HepG2 (cell line): Measurements from ENCODE around the gene CYBRD1. TPM values are rescaled to one million over a fixed set of nuclear protein-coding genes. Genes with fewer than 3 reads are reported as not detected.

Experiments
- ATAC-seq: fragments of 200-7000 bp; cut with Tn5 transposase; 3 replicates; pipeline ENCODE4 v1.9.1; 2020; ENCODE audit warnings: mild to moderate bottlenecking, moderate library complexity
- BruUV-seq: library from RNA; stranded (reverse); fragments of 400-500 nt; replicated peaks from 2 replicates; lab custom pipeline; 2021; lab: Mats Ljungman, UMichigan
- CTCF ChIA-PET: fragments of 300-600 bp; formaldehyde crosslinking; extraction: SDS; loops from one replicate; lab custom pipeline; 2021; ENCODE audit warnings: low total read pairs, inconsistent platforms, low intra/inter-chr PET ratio; lab: Yijun Ruan, JAX
- POLR2A ChIA-PET: fragments of 350-600 bp; sonication (Branson Sonifier 250); formaldehyde crosslinking; loops from one replicate; lab custom pipeline; 2020; ENCODE audit warnings: antibody characterized with exemption, inconsistent platforms; lab: Yijun Ruan, JAX
- DNase-seq: peaks from one replicate; pipeline ENCODE4 v3.0.0-alpha.2; 2015; ENCODE audit warnings: low spot score
- FAIRE-seq: peaks from 3 replicates; lab custom pipeline; 2011; peaks lifted over from hg19 to GRCh38; lab: Jason Lieb, UNC
- H2AFZ ChIP-seq: one replicate; pipeline ENCODE4 v1.6.1; 2011; ENCODE audit warnings: low read length, inconsistent platforms
- H3K27ac ChIP-seq: fragments of 300-600 bp; 3 replicates; pipeline ENCODE4 v1.8.0; 2011; ENCODE audit warnings: mixed run types, mild to moderate bottlenecking, mixed read lengths, low read length, inconsistent platforms; ENCODE audit not compliant: insufficient read depth; ENCODE audit errors: extremely low read length
- H3K27me3 ChIP-seq, 2 experiments: fragments of 200-600 bp in 1 of 2; 2 replicates in 1 of 2; 3 replicates in 1 of 2; pipeline versions ENCODE4 v1.6.0 to v1.8.0; 2011; ENCODE audit warnings: low read length in 2 of 2, mild to moderate bottlenecking in 2 of 2, moderate library complexity in 2 of 2, inconsistent platforms in 1 of 2; ENCODE audit not compliant: insufficient read depth in 2 of 2, control insufficient read depth in 1 of 2
- H3K36me3 ChIP-seq, 2 experiments: fragments of 200-600 bp in 1 of 2; replicated peaks in 1 of 2; 2 replicates in 1 of 2; 3 replicates in 1 of 2; pipeline versions ENCODE4 v1.5.1 to v1.8.0; 2011; ENCODE audit warnings: low read length in 2 of 2, inconsistent platforms in 1 of 2; ENCODE audit not compliant: insufficient read depth in 2 of 2, control insufficient read depth in 1 of 2
- H3K4me1 ChIP-seq: 2 replicates; pipeline ENCODE4 v1.5.1; 2012; ENCODE audit warnings: low read length, inconsistent platforms; ENCODE audit not compliant: insufficient read depth
- H3K4me2 ChIP-seq: 2 replicates; pipeline ENCODE4 v1.6.0; 2011; ENCODE audit warnings: low read depth, low read length, inconsistent platforms
- H3K4me3 ChIP-seq, 3 experiments: fragments of 200-600 bp in 1 of 3; sonication (generic), shearing (Covaris generic) in 1 of 3; replicated peaks in 1 of 3; 2 replicates each; pipeline ENCODE4 v1.5.1; 2011 to 2016; ENCODE audit warnings: low read length in 3 of 3, inconsistent platforms in 2 of 3, low read depth in 2 of 3, mild to moderate bottlenecking in 2 of 3, control low read depth in 1 of 3, mixed read lengths in 1 of 3; ENCODE audit not compliant: insufficient read depth in 1 of 3
- H3K79me2 ChIP-seq: one replicate; pipeline ENCODE4 v1.6.1; 2011; ENCODE audit warnings: low read length, inconsistent platforms; ENCODE audit not compliant: insufficient read depth
- H3K9ac ChIP-seq: 2 replicates; pipeline ENCODE4 v1.6.0; 2011; ENCODE audit warnings: mild to moderate bottlenecking, low read depth, low read length, inconsistent platforms; ENCODE audit not compliant: insufficient read depth
- H3K9me3 ChIP-seq: 2 replicates; pipeline ENCODE4 v1.5.1; 2012; ENCODE audit warnings: mild to moderate bottlenecking, low read length
- H4K20me1 ChIP-seq: 2 replicates; pipeline ENCODE4 v1.6.0; 2011; ENCODE audit warnings: inconsistent platforms, mild to moderate bottlenecking, low read length, moderate library complexity; ENCODE audit not compliant: insufficient read depth
- DNMT3B ChIP-seq: conservative IDR thresholded peaks from 2 replicates; pipeline ENCODE4 v1.6.1; 2016; ENCODE audit warnings: missing biosample characterization, control low read depth
- HOXA7 ChIP-seq: sonication (generic); formaldehyde crosslinking; IDR thresholded peaks from 2 replicates; pipeline ENCODE4 v1.8.1; 2022; ENCODE audit warnings: mild to moderate bottlenecking, missing genetic modification reagents, moderate library complexity
- KAT7 ChIP-seq: IDR thresholded peaks from 2 replicates; pipeline ENCODE4 v1.6.1; 2018; ENCODE audit warnings: borderline replicate concordance, missing compliant biosample characterization
- RELA ChIP-seq: sonication (generic); formaldehyde crosslinking; IDR thresholded peaks from 2 replicates; pipeline ENCODE4 v1.4.0; 2020; ENCODE audit warnings: missing genetic modification reagents
- SMARCC2 ChIP-seq: fragments of 450-650 bp; IDR thresholded peaks from 2 replicates; pipeline ENCODE4 v1.6.1; 2017; ENCODE audit warnings: antibody characterized with exemption, mild to moderate bottlenecking
- SOX13 ChIP-seq, 3 experiments: fragments of 450-650 bp in 1 of 3; sonication (generic) in 1 of 3; formaldehyde crosslinking in 1 of 3; IDR thresholded peaks in 2 of 3; conservative IDR thresholded peaks in 1 of 3; 2 replicates each; pipeline versions ENCODE4 v1.5.0 to v1.6.1; 2016 to 2020; ENCODE audit warnings: antibody characterized with exemption in 1 of 3, mild to moderate bottlenecking in 1 of 3, missing compliant biosample characterization in 1 of 3, missing genetic modification reagents in 1 of 3, moderate library complexity in 1 of 3
- SP1 ChIP-seq, 2 experiments: fragments of 450-650 bp in 1 of 2; sonication (generic) in 1 of 2; formaldehyde crosslinking in 1 of 2; IDR thresholded peaks; 2 replicates each; pipeline versions ENCODE4 v1.4.0 to v1.6.1; 2016 to 2020; ENCODE audit warnings: missing genetic modification reagents in 1 of 2
- ZBTB42 ChIP-seq: sonication (generic); formaldehyde crosslinking; IDR thresholded peaks from 2 replicates; pipeline ENCODE4 v1.5.0; 2020; ENCODE audit warnings: mild to moderate bottlenecking, missing genetic modification reagents
- ZKSCAN5 ChIP-seq: sonication (generic); formaldehyde crosslinking; IDR thresholded peaks from 2 replicates; pipeline ENCODE4 v1.5.1; 2020; ENCODE audit warnings: mild to moderate bottlenecking, missing genetic modification reagents
- ZNF138 ChIP-seq: sonication (generic); formaldehyde crosslinking; IDR thresholded peaks from 2 replicates; pipeline ENCODE4 v1.5.0; 2020; ENCODE audit warnings: mild to moderate bottlenecking, low read depth, missing genetic modification reagents
- WGBS: methylation state at CpG from one replicate; pipeline ENCODE4 v1.1.6; 2017; ENCODE audit warnings: low lambda C conversion rate; 5-methylcytosine and 5-hydroxymethylcytosine counted together
- in situ Hi-C: cut with HindIII; loops from 2 replicates; pipeline ENCODE4 v1.10.0; 2017; ENCODE audit warnings: low pct_unique_long_range_greater_than_20kb; ENCODE audit not compliant: extremely low pct_ligation_motif_present
- intact Hi-C: fragments of 100-400 bp; cut with micrococcal nuclease; formaldehyde crosslinking; loops from one replicate; pipeline ENCODE4 v1.10.0; 2022; ENCODE audit not compliant: unreplicated experiment
- polyA plus RNA-seq, 8 experiments: library from polyadenylated mRNA; depleted of rRNA in 3 of 8; stranded (reverse) in 7 of 8; unstranded in 1 of 8; fragments of >200 nt; fragmentation: Illumina TruSeq in 4 of 8; extraction: Trizol in 4 of 8; gene quantifications; 2 replicates each; pipeline versions ENCODE4 v1.2.1 to v1.2.3, GENCODE V29; 2011 to 2016; ENCODE audit warnings: low read depth in 4 of 8, missing spikeins in 1 of 8, mixed read lengths in 1 of 8; ENCODE audit not compliant: insufficient read depth in 1 of 8
- total RNA-seq, 5 experiments: library from RNA; depleted of rRNA; stranded (reverse); fragments of >200 nt; fragmentation: Illumina TruSeq; extraction: Trizol; gene quantifications; 2 replicates each; pipeline ENCODE4 v1.2.3, GENCODE V29; 2016; ENCODE audit warnings: low read depth in 1 of 5
- TF ChIP-seq, protein P1 (sequence below): sonication (generic); formaldehyde crosslinking; IDR thresholded peaks from 2 replicates; pipeline ENCODE4 v1.4.0; 2020; ENCODE audit warnings: missing genetic modification reagents
- TF ChIP-seq, protein P2 (sequence below): sonication (generic); formaldehyde crosslinking; IDR thresholded peaks from 2 replicates; pipeline ENCODE4 v1.8.0; 2022; ENCODE audit warnings: mild to moderate bottlenecking, missing genetic modification reagents, moderate library complexity
- TF ChIP-seq, protein P3 (sequence below), 2 experiments: sonication (generic) in 1 of 2; formaldehyde crosslinking in 1 of 2; IDR thresholded peaks; 2 replicates each; pipeline versions ENCODE4 v1.4.0 to v1.6.1; 2018 to 2020; ENCODE audit warnings: missing genetic modification reagents in 2 of 2, borderline replicate concordance in 1 of 2, low read depth in 1 of 2, mild to moderate bottlenecking in 1 of 2, missing biosample characterization in 1 of 2

CYBRD1 gene
- total and polyA plus RNA-seq, 2 of the 13 experiments (the other 11 are each of a cell fraction or from before 2014, with no cell fraction given) = 0.13 to 0.42 TPM

DNA sequence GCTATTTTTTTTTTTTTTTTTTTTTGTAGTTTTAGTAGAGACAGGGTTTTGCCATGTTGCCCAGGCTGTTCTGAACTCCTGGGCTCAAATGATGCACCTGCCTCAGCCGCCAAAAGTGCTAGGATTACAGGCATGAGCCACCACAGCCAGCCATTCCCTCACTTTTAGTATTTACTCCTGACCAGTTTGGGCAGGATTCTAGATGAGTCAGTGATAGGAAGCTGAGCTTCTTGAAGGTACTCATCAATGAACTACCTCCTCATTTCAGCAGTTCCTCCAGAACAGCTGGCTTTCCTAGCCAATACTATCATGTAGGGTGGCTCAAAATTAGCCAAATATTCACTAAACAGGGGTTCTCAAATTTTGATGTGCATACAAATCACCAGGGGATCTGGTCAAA lies 57.2 kb downstream of the CYBRD1 start:
- WGBS = 22% methylated on average over 1 of the region's 1 CpG
- ChIA-PET CTCF (no interaction called here), POLR2A (no interaction called here)
- Histone ChIP-seq H3K79me2 (no peaks in the 10 kb centered on the region), H3K27me3 (peaks cover 0 to 15% of the 10 kb centered on the region in 2 experiments; a peak in 3 of 5 replicates), H4K20me1 (no peaks in the 10 kb centered on the region), H3K36me3 (no peaks in the 10 kb centered on the region), H3K4me1 (peaks cover 4% of the 10 kb centered on the region; the same call in 1 of the 2 replicates), H3K4me3 (no peak overlapping the region), H3K9me3 (no peaks in the 10 kb centered on the region), H2AFZ (no peak overlapping the region), H3K27ac (no peak overlapping the region), H3K9ac (no peak overlapping the region), H3K4me2 (no peak overlapping the region)
- no TSS peak for BruUV-seq
- intact Hi-C loops = loop anchor here (10.0 kb wide), 1 partner anchor 885 kb away; no protein-coding TSS in a partner anchor
- DNase-seq = no peak
- ATAC-seq = no peak
- in situ Hi-C loops = no loop called here
- TF ChIP-seq, protein P1, sequence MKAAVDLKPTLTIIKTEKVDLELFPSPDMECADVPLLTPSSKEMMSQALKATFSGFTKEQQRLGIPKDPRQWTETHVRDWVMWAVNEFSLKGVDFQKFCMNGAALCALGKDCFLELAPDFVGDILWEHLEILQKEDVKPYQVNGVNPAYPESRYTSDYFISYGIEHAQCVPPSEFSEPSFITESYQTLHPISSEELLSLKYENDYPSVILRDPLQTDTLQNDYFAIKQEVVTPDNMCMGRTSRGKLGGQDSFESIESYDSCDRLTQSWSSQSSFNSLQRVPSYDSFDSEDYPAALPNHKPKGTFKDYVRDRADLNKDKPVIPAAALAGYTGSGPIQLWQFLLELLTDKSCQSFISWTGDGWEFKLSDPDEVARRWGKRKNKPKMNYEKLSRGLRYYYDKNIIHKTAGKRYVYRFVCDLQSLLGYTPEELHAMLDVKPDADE (CRISPR knock-in tag) = no peak
- no peak for TF ChIP-seq ZBTB42
- no peak for TF ChIP-seq SOX13 (IDR thresholded peaks at IDR 0.05)
- no peak for TF ChIP-seq SOX13 (CRISPR knock-in tag; conservative IDR thresholded peaks at IDR 0.05 in 1 of 2, IDR thresholded peaks at IDR 0.05 in 1 of 2)
- TF ChIP-seq, protein P2, sequence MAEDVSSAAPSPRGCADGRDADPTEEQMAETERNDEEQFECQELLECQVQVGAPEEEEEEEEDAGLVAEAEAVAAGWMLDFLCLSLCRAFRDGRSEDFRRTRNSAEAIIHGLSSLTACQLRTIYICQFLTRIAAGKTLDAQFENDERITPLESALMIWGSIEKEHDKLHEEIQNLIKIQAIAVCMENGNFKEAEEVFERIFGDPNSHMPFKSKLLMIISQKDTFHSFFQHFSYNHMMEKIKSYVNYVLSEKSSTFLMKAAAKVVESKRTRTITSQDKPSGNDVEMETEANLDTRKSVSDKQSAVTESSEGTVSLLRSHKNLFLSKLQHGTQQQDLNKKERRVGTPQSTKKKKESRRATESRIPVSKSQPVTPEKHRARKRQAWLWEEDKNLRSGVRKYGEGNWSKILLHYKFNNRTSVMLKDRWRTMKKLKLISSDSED = no peak
- TF ChIP-seq DNMT3B (CRISPR knock-in tag) = no peak
- TF ChIP-seq ZNF138 (CRISPR knock-in tag) = no peak
- no peak for TF ChIP-seq SP1 (IDR thresholded peaks at IDR 0.05)
- no peak for TF ChIP-seq SP1 (CRISPR knock-in tag; IDR thresholded peaks at IDR 0.05)
- TF ChIP-seq, protein P3, sequence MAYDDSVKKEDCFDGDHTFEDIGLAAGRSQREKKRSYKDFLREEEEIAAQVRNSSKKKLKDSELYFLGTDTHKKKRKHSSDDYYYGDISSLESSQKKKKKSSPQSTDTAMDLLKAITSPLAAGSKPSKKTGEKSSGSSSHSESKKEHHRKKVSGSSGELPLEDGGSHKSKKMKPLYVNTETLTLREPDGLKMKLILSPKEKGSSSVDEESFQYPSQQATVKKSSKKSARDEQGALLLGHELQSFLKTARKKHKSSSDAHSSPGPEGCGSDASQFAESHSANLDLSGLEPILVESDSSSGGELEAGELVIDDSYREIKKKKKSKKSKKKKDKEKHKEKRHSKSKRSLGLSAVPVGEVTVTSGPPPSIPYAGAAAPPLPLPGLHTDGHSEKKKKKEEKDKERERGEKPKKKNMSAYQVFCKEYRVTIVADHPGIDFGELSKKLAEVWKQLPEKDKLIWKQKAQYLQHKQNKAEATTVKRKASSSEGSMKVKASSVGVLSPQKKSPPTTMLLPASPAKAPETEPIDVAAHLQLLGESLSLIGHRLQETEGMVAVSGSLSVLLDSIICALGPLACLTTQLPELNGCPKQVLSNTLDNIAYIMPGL (CRISPR knock-in tag; IDR thresholded peaks at IDR 0.05; ENCODE audit: borderline replicate concordance in 1 of 2, low read depth in 1 of 2) = no peak
- no peak for TF ChIP-seq KAT7 (CRISPR knock-in tag)
- TF ChIP-seq ZKSCAN5 (CRISPR knock-in tag) = no peak
- TF ChIP-seq RELA (CRISPR knock-in tag) = no peak
- TF ChIP-seq SMARCC2 = no peak
- TF ChIP-seq HOXA7 (CRISPR knock-in tag) = no peak
- FAIRE-seq = no peak
